ENCODE measurements around the gene CDC27. TPM values are rescaled to one million over a fixed set of nuclear protein-coding genes. Genes with fewer than 3 reads are reported as not detected.

CDC27 gene
- total RNA-seq, 2 experiments from 2014 or later = 74.3 to 164 TPM

GRCh38 chr17:47227862-47228261 lies 38.8 kb upstream of the CDC27 start:
- Histone ChIP-seq H2AFZ (ENCODE audit: low read length) (no peak overlapping the region), H3K79me2 (ENCODE audit: insufficient read depth, low read depth, low read length) (no peaks in the 10 kb centered on the region), H3K4me3 (ENCODE audit: low read depth, low read length, poor library complexity, severe bottlenecking) (no peak overlapping the region), H3K9me3 (ENCODE audit: low read length) (peaks cover 8% of the 10 kb centered on the region; the same call in 1 of the 2 replicates), H3K4me1 (ENCODE audit: insufficient read depth, low read length, poor library complexity, severe bottlenecking) (peaks cover 27% of the 10 kb centered on the region), H3K27ac (ENCODE audit: low read depth, low read length, poor library complexity, severe bottlenecking) (no peak overlapping the region), H3K9me2 (ENCODE audit: insufficient read depth, low read length) (no peaks in the 10 kb centered on the region), H3K4me2 (ENCODE audit: low read length) (no peak overlapping the region), H4K20me1 (ENCODE audit: insufficient read depth, low read length) (no peaks in the 10 kb centered on the region), H3K36me3 (ENCODE audit: insufficient read depth, low read length) (no peaks in the 10 kb centered on the region; the same call in 1 of the 2 replicates)
- ChIA-PET CTCF (ENCODE audit: unreplicated experiment) (no interaction called here), POLR2A (no interaction called here)
- TF ChIP-seq, protein P1, sequence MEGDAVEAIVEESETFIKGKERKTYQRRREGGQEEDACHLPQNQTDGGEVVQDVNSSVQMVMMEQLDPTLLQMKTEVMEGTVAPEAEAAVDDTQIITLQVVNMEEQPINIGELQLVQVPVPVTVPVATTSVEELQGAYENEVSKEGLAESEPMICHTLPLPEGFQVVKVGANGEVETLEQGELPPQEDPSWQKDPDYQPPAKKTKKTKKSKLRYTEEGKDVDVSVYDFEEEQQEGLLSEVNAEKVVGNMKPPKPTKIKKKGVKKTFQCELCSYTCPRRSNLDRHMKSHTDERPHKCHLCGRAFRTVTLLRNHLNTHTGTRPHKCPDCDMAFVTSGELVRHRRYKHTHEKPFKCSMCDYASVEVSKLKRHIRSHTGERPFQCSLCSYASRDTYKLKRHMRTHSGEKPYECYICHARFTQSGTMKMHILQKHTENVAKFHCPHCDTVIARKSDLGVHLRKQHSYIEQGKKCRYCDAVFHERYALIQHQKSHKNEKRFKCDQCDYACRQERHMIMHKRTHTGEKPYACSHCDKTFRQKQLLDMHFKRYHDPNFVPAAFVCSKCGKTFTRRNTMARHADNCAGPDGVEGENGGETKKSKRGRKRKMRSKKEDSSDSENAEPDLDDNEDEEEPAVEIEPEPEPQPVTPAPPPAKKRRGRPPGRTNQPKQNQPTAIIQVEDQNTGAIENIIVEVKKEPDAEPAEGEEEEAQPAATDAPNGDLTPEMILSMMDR (conservative IDR thresholded peaks at IDR 0.05; ENCODE audit: low read length) = no peak
- TF ChIP-seq EZH2phosphoT487 (IDR thresholded peaks at IDR 0.05; ENCODE audit: borderline replicate concordance, low read depth, low read length) = no peak
- no peak for DNase-seq (ENCODE audit: low spot score)
- BruUV-seq (replicated peaks) = no TSS peak
- intact Hi-C loops (cut with micrococcal nuclease; ENCODE audit: unreplicated experiment) = loop anchor here (10.0 kb wide), 1 partner anchor 283 kb away; no protein-coding TSS in a partner anchor

DNA sequence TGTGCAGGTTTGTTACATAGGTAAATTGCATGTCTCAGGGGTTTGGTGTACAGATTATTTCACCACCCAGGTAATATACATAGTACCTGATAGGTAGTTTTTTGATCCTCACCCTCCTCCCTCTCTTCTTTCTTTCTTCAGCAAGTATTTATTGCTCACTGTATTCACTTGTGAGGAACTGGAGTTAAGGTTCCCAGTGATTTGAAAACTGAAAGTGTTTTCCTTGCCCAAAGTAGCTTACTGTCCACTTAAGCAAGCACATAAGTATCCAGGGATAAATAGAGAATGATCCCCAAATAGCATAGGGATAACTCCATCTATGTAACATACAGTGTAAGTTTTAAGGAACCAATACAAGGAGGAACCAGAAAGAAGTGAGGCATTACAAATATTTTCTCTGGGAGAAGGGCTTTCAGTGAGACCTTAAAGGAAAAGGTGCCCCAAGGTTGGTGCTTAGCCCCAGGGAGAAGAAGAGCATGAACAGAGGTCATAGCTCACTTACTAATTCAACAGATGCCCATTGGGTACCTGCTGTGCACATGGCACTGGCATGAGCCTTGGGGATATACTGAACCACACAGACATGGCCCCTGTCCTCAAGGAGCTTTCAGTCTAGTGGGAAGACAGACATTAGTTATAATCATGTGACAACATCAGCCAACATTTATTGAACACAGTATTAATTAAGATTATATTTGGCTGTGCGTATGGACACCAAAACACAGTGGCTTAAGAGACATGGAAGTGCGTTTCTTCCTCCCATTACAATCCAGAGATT lies 37.0 kb upstream of the CDC27 start:
- Histone ChIP-seq H3K4me1 (ENCODE audit: insufficient read depth, low read length, poor library complexity, severe bottlenecking) (peaks cover 20% of the 10 kb centered on the region), H3K79me2 (ENCODE audit: insufficient read depth, low read depth, low read length) (no peaks in the 10 kb centered on the region), H3K36me3 (ENCODE audit: insufficient read depth, low read length) (no peaks in the 10 kb centered on the region; the same call in 1 of the 2 replicates), H2AFZ (ENCODE audit: low read length) (no peak overlapping the region), H3K9me2 (ENCODE audit: insufficient read depth, low read length) (no peaks in the 10 kb centered on the region), H3K4me2 (ENCODE audit: low read length) (no peak overlapping the region), H3K4me3 (ENCODE audit: low read depth, low read length, poor library complexity, severe bottlenecking) (no peak overlapping the region), H4K20me1 (ENCODE audit: insufficient read depth, low read length) (no peaks in the 10 kb centered on the region), H3K9me3 (ENCODE audit: low read length) (peaks cover 8% of the 10 kb centered on the region; the same call in 1 of the 2 replicates), H3K27ac (ENCODE audit: low read depth, low read length, poor library complexity, severe bottlenecking) (no peak overlapping the region)
- ChIA-PET POLR2A (no interaction called here), CTCF (ENCODE audit: unreplicated experiment) (no interaction called here)
- TF ChIP-seq EZH2phosphoT487 (IDR thresholded peaks at IDR 0.05; ENCODE audit: borderline replicate concordance, low read depth, low read length) = no peak
- TF ChIP-seq, protein P1 (conservative IDR thresholded peaks at IDR 0.05; ENCODE audit: low read length) = no peak
- BruUV-seq (replicated peaks) = no TSS peak
- DNase-seq (ENCODE audit: low spot score) = no peak
- intact Hi-C loops (cut with micrococcal nuclease; ENCODE audit: unreplicated experiment) = loop anchor here (10.0 kb wide), 1 partner anchor 281 kb away; no protein-coding TSS in a partner anchor

DNA sequence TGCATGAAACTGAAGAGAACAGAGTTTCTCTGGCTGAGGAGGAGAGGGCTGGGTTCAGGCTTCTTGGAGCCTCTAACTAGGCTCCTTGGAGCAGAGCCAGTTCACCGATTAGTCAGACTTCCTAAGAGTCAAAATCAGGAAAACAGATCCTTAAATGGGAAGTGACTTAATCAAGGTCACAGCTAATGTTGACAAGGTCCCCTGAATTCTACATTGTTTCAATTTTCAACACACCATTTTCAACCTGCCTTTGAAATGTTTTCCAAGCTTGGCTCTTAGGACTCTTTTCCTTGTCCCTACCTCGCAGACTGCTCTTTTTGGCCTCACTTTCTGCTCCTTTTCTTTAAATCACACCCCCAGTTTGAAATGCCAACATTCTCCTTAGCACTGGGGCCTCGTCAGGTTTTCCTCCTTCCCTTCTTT lies 36.4 kb upstream of the CDC27 start:
- Histone ChIP-seq H4K20me1 (ENCODE audit: insufficient read depth, low read length) (no peaks in the 10 kb centered on the region), H3K4me3 (ENCODE audit: low read depth, low read length, poor library complexity, severe bottlenecking) (no peak overlapping the region), H2AFZ (ENCODE audit: low read length) (no peak overlapping the region), H3K9me2 (ENCODE audit: insufficient read depth, low read length) (no peaks in the 10 kb centered on the region), H3K4me1 (ENCODE audit: insufficient read depth, low read length, poor library complexity, severe bottlenecking) (peaks cover 20% of the 10 kb centered on the region), H3K4me2 (ENCODE audit: low read length) (no peak overlapping the region), H3K79me2 (ENCODE audit: insufficient read depth, low read depth, low read length) (no peaks in the 10 kb centered on the region), H3K27ac (ENCODE audit: low read depth, low read length, poor library complexity, severe bottlenecking) (no peak overlapping the region), H3K9me3 (ENCODE audit: low read length) (peaks cover 8% of the 10 kb centered on the region; the same call in 1 of the 2 replicates), H3K36me3 (ENCODE audit: insufficient read depth, low read length) (no peaks in the 10 kb centered on the region; the same call in 1 of the 2 replicates)
- TF ChIP-seq, protein P1 (conservative IDR thresholded peaks at IDR 0.05; ENCODE audit: low read length) = no peak
- no peak for TF ChIP-seq EZH2phosphoT487 (IDR thresholded peaks at IDR 0.05; ENCODE audit: borderline replicate concordance, low read depth, low read length)
- POLR2A ChIA-PET = no interaction called here
- intact Hi-C loops (cut with micrococcal nuclease; ENCODE audit: unreplicated experiment) = loop anchor here (10.0 kb wide), 1 partner anchor 281 kb away; no protein-coding TSS in a partner anchor
- CTCF ChIA-PET (ENCODE audit: unreplicated experiment) = no interaction called here
- DNase-seq (ENCODE audit: low spot score) = no peak
- BruUV-seq (replicated peaks) = no TSS peak

All from OCI-LY7 (cell line).